GM21381 (cell line): ENCODE measurements around the gene GDE1.

ENCODE experiments used
- ATAC-seq: cut with Tn5 transposase; IDR thresholded peaks from one replicate; pipeline ENCODE4 v1.9.1; 2021; ENCODE audit warnings: mild to moderate bottlenecking, moderate library complexity; ENCODE audit not compliant: unreplicated experiment

The GDE1 gene

DNA sequence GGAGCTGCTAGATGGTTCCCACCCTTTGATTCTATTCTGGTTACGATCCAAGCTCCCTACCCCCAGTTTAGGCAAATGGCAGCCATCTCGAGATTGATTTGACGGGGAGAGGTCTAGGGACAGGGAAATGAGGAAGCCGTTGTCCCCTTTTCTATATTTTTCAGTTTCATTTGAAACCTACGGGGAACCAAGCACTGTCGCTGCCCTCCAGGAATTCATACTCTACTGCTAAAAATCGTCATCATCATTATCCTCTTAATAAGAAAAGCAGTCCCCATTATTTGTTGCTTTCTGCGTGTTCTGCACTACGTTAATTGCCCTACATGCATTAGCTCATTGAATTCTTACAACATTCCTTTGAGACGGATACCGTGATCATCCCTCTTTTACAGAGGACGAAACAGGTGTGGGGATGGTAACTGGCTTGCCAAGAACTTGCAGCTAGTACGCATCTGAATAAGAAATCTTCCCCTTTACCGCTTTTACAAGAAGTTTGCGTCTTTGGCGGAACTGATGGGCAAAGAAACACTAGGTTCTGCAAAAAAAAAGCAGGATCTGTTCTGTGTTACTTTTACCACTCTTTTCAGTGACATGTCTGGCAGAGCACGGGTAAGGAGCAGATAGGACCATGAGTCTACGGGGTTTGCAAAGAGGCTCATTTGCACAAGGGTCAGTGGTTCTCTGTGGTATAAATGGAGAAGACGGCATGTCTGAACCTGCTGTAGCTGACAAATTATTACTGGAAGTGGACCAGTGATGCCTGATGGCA is 2.9 kb upstream of the GDE1 start:
- no peak for ATAC-seq

DNA sequence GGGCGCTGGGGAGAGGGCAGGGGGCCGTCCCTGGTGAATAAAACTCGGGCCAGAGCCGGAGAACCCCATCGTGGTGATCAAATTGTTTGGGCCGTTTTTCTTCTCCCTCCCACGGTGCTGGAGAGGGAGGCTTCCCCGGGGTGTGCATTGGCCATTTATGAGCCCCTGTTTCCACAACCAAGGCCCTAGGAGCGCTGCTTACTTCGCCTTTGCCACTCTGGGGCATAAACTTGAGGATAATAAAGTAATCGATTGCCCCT is 2.4 kb upstream of the GDE1 start:
- no peak for ATAC-seq

DNA sequence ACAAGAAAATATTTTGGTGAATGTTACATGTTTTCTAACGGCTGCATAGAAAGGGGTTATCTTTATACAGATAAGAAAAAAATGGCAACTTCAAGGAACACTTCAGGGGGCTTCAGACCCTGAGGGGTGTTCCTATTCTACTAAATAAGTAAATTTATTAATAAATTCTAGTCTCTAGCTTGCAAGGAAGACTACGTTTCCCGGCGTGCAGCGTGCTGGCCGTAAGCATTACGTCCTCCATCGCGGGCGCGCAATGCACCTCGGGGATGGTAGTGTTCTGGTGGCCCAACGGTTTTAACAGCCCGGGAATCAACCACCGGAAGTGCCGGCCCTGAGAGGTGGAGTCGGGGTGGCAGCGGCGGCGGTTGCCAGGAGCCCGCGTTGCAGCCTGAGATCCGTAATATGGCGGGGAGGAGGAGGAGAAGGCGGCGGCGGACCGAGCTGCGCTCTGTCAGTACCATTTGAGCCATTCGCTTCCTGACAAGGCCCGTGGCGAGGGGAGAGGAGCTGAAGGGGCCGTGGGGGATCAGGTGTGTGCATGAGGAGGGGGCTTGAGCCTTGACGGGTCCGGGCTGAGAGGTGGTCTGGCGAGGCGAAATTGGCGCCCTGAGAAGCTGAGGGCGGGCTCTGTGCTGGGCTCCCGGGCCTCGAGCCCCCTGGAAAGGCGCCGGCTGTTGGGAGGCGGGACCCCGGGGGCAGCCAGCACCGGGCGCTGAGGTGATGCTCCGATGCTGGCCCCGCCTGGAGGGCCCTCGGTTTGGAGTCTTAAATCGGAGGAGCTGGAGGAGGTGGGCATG is 1.9 kb upstream of the GDE1 start, which contains the start of gene CCP110:
CCP110 (plus strand) TSS at position 384 of the 797 bp plus-strand sequence. CDS start 3,940 bp downstream, outside the sequence.
- ATAC-seq = peak; percentile 74

DNA sequence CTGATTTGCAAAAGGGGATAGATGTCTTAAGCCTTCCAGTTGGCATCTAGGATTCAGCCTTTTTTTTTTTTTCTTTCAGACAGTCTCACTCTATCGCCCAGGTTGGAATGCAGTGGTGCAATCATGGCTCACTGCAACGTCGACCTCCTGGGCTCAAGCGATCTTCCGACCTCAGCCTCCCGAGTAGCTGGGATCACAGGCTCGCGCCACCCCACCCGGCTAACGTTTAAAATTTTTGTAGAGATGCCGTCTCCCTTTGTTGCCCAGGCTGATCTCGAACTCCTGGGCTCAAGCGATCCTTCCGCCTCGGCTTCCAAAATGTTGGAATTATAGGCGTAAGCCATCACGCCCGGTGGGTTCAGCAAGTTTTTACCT is 1.3 kb upstream of the GDE1 start:
- ATAC-seq = no peak

DNA sequence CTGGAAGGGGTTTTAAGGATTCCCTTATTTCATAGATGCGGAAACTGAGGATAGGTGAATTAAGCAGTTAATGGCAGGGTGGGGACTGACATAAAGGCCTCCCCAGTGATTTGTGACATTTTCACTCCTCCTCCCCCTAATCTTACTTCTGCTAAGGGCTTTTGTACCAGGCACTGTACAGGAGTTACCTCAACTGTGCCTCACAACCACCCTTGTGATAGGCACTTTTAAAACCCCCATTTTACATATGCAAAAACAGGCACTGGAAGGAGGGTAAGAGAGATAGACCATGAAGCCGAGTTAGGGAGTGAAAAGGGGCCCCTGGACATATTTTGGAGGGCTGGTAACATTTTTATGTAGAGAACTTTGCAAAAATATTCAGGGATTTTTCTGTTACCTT is 862 bp upstream of the GDE1 start:
- ATAC-seq = no peak

DNA sequence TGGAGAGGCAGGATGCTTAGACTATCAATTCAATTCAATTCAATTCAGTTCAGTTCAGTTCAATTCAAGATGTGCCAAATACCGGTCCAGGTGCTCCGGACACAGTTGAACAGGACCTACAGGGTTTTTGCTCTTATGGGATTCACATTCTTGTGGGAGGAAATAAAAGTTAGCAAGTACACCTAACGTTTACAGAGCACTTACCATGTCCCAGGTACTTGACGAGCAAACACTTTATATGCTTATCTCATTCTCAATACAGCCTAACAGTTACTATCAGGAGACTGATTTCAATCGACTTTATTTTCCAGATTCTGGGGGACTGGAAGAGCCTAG is 467 bp upstream of the GDE1 start:
- ATAC-seq = no peak

DNA sequence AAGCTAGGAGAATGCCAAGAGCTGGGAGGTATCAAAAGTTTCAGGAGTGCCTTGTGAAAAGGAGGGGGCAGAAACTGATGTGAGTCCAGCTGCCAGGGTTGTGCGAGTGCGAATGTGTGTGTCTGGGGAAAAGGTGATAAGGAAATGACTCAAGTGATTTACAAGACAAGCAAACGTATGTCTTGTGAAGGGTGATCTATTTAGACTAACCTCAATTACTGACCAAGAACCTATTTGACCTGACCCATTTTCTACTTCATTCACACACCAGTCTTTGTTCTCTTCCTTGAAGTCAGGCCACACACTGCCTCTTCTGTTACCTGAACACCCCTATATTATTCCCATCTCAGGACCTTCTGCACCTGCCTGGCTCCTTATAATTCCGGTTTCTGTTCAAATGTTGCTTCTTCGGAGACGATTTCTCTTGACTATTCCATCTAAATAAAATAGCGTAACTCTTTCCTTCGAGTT is 1.0 kb downstream of the GDE1 start:
- no peak for ATAC-seq

DNA sequence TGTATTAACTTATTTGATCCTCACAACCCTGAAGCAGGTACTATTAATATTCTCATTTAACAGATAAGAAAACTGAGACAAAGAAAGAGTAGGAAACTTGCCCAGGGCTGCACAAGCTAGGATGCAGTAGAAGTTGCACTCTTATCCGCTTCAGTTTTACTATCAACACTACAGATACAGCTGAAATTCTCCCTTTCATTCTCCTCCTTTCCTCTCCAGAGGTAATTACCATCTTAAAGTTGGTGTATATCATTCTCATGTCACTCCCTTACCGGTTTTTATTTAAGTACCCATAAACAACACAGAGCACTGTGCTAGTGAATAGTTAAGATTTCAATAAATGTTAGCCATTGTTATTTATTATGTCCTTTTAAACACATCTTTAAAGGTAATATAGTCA is 3.5 kb downstream of the GDE1 start:
- ATAC-seq = no peak

DNA sequence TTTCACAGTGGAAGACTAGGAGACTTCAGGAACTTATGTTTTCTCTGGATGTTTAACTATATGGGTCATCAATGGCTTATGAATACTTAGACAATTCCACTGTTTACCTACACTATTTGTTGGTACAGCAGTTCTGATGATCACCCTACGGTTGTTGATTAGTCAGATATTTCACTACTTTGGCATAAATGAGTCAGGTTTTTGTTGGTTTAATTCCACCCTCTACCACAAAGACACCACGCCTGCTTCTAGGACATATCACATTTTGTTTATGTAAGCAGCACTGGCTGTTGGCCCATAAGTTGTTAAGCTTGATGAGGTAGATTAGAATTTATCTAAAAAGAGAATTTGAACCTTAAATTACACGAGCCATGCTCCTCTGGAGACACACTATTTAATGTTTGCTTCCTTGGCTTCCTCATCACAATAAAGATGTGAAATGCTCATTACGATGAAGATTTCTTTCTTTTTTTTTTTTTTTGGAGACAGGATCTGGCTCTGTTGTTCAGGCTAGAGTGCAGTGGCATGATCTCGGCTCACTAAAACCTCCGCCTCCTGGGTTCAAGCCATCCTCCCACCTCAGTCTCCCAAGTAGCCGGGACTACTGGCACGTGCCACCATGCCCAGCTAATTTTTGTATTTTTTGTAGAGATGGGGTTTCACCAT is 4.3 kb downstream of the GDE1 start:
- no peak for ATAC-seq

DNA sequence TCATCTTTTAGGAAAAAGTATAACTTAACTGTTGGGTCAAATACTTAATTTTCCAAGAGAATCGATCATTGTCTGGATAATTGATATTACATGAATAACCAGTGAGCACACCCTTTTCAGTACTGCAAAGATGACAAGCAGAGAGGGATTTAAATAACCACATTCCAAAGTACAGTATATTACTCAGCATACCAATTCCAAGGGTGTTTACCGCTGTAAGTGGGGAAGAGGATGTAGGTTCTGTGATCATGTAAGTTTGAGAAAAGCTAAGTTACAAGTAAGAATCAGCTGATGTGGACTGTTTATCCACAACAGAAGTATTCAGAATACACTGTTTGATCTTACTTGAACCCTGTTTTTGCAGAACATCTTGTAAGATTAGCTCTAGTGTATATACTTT is 6.1 kb downstream of the GDE1 start:
- ATAC-seq = no peak

DNA sequence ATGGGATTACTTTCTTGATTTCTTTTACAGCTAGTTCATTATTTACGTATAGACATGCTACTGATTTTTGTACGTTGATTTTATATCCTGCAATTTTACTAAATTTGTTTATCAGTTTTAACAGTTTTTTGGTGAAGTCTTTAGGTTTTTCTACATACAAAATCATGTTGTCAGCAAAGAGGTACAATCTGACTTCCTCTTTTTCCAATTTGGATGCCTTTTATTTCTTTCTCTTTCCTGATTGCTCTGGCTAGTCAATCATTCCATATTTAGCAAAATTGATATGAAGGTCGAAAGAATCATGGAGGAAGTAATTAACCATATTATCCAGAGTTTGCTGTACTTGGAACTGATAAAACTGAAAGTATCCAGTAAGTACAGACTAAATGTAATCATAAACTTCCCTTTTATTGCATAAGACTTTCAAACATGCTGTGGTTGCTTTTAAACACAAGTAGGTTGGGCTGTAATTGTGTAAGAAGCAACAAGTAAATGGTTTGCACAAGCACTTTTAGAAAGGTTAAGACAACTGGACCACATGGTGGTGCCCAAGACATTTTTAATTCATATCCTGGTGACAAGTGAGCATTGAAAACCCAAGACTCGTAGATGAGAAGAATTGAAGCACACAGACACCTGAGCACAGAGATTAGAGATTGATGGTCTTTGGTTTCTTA is 8.4 kb downstream of the GDE1 start:
- ATAC-seq = no peak

DNA sequence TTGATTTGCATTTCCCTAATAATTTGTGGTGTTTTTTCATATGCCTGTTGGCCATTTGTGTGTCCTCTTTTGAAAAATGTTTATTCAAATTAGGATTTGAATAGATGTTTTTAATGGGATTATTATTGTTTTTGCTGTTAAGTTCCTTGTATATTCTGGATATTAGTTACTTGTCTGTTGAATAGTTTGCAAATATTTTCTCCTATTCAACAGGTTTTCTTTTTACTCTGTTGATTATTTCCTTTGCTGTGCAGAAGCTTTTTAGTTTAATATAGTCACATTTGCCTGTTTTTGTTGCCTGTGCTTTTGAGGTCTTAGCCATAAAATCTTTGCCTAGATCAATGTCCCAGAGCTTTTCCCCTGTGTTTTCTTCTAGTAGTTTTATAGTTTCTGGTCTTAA is 9.6 kb downstream of the GDE1 start:
- ATAC-seq = no peak

DNA sequence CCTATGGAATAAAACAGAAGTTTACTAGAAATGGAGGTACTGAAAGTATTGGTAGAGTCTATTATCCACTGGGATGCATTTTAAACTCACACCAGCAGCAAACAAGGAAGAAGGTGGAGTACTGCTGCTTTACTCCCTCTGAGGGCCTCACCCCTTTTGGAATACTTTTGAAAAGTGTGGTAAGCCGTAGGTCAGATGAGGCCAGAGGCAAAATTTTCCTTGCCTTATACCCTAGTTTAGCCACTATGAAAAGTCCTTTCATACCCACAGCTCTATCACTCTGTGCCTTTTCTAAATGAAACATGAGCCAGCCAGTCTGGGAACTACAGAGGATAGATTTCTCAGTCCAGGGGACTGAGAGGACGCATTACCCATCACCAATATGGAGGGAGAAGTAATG is 14.0 kb downstream of the GDE1 start:
- no peak for ATAC-seq

DNA sequence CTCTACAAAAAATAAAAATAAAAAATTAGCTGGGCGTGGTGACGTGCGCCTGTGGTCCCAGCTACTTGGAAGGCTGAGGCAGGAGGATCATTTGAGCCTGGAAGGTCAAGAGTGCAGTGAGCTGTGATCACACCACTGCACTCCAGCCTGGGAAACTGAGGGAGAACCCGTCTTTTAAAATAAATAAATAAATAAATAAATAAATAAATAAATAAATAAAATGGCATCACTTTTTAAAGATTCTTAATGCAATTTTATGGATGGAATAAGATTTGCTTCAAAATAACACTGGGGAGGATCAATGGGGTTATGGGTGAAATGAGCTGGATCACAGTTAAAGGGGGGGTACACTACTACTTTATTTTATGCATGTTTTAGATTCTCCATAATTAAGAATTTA is 14.9 kb downstream of the GDE1 start:
- ATAC-seq = no peak

DNA sequence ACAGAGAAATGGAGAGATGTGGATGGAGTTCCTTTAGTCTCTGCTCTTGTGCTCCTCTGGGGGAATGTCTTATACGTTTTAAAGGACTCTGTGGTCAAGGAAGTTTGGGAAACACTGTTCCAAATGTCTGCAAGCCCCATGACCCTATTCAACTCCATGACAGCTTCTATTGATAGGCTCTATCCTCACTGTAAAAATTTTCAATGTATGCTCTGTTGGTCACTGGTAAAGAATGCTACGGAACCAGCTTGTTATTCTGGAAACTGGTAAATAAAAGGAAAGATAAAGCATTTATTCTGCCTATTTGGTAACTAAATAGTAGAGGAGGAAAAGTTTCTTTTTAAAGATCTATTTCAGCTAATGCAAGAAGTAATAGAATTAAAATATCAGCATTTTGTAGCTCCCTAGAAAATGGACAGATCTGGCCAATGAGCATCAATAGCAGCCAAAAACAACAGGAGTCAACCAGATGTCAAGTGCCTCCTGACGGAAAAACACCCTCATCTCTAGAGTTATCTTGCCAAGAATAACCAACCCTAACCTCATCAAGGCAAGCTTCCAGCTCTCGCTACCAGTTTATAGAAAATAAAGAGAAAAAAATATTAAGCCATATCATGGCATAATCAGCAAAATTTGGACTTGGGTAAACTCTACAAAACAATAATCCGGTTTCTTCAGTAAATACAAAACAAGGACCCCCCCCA is 16.1 kb downstream of the GDE1 start:
- no peak for ATAC-seq

DNA sequence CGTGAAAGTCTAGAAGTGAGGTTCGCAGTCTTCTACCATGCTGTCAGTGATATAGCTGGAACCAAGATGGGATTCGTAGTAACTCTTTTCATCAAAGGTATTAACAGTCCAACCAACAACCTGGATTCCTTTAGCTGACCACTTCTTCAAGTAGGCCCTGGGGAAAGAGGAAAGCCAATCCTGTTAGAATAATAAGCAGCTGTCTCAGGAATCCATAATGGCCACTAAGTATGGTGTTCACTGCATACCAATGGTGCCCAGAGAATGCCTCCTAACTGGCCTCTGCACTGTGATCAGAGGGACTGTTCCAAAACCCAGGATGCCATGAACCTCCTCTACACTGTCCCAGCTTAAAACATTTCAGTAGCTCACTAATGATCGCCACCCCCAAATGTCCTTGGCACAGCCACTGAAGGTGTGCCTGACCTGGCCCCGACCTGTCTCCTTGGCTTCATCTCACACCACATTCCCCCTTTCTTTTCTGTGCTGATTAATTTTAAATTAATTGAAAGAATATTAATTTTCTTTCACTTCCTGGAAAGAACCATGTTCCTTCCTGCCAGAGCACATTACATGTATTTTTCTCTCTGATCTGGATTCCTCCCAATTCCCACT is 18.3 kb downstream of the GDE1 start:
- ATAC-seq = no peak

DNA sequence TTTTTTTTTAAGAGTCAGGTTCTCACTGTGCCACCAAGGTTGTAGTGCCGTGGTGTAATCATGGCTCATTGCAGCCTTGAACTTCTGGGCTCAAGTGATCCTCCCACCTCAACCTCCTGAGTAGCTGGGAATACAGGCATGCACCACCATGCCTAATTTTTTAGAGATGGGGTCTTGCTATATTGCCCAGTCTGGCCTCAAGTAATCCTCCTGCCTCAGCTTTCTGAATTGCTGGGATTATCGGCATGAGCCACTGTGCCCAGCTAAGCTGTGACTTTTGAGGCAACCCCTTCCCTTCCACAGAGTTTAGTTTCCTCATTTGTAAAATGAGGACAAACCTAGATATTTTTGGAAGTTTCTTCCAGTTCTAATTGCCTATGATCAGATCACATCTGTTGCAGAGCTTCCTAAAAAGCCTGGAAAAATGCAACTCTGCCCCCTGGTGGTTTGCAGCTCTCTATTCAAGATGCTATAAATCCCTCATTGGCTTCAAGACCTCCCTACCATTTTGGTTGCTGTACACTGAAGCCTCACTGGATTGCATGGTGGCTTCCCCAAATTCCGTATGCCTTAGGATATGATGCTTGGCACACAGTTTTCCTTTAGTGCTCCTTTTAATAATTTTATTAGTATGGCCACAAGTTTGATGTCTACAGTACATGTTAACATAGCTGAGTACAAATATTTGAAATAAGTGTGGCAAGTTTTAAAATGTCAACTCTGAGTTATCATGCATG is 19.3 kb downstream of the GDE1 start:
- ATAC-seq = no peak

DNA sequence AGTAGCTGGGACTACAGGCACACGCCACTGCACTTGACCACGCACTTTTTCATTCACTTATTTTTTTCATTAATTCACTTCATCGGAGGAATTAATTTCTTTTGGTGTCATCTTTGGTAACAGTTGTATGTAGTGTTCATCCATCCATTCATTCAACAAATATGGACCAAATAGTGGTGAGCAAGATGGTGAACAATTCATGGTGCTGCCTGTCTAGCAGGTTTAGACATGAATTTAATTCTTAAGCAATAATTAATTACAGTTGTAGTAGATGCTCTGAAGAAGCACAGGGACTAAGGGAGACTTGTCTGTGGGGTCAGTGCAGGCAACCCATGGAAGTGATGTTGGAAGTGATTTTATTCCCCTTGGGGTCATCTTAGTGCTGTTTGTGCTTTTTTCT is 22.4 kb downstream of the GDE1 start:
- no peak for ATAC-seq

DNA sequence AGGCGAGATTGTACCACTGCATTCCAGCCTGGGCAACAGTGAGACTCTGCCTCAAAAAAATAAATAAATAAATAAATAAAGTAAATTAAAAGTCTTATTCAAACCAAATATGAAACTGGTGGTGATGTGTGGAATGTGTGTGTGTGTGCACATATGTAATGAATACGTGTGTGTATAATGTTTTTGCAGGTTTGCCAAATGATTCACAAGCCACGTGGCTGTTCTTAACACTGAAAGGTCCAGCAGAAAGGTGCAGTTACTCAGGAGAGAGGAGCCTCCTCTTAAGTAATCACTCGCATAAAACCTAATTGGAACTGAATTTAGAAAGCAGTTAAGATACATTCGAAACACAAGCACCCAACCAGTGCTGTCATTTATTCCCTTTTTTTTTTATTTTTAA is 22.9 kb downstream of the GDE1 start:
- ATAC-seq = no peak

DNA sequence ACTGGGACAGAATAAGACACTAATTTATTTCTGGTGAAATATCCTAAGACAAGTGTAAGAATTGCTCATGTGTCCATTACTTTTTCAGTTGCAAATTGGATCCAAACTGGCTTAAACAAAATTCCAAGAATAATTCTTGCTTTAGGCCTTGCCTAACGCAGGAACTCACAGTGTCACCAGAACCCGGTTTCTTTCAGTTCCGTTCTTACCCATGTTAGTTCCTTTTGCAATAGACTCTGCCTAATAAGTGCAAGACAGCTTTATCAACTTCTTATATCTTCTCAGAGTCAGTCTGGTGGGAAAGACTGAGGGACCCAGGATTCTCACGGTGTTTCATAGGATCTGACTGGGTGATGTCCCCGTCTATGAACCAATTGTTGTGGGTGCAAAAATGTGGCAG is 24.7 kb downstream of the GDE1 start:
- ATAC-seq = no peak
